ENCODE measurements around the gene GPAM.

GPAM gene

DNA sequence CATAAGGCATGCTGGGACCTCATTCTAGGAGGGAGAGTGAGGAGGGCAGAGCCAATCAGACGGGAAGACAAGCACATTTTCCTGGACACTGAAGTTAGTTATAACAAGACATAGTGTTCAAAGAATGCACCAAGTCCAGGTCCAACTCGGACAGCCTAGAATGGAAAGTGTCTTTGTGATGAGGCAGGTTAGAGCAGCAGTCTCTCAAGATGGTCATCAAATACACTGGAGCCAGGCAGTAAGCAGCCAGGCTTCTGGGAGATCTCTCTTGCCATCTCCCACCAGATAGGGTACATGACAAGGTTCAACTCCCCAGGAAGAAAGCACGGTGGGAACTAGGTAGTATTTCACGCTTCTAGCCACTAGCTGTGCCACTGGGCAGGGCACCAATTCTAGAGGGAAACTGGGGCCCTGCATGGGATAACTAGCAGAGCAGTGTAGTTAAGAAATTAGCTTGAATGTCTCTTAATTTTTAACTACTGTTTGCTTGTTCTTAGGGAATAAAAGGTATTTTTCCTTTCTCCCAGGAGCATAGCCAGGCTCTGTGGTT, 7.6 kb upstream of the GPAM start:
- no peak overlapping the region for H3K4me3 ChIP-seq (ENCODE audit: low read length)
- no peak for DNase-seq (ENCODE audit: low read depth)
- TF ChIP-seq, protein P1, sequence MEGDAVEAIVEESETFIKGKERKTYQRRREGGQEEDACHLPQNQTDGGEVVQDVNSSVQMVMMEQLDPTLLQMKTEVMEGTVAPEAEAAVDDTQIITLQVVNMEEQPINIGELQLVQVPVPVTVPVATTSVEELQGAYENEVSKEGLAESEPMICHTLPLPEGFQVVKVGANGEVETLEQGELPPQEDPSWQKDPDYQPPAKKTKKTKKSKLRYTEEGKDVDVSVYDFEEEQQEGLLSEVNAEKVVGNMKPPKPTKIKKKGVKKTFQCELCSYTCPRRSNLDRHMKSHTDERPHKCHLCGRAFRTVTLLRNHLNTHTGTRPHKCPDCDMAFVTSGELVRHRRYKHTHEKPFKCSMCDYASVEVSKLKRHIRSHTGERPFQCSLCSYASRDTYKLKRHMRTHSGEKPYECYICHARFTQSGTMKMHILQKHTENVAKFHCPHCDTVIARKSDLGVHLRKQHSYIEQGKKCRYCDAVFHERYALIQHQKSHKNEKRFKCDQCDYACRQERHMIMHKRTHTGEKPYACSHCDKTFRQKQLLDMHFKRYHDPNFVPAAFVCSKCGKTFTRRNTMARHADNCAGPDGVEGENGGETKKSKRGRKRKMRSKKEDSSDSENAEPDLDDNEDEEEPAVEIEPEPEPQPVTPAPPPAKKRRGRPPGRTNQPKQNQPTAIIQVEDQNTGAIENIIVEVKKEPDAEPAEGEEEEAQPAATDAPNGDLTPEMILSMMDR (conservative IDR thresholded peaks at IDR 0.05; ENCODE audit: low read length) = no peak

DNA sequence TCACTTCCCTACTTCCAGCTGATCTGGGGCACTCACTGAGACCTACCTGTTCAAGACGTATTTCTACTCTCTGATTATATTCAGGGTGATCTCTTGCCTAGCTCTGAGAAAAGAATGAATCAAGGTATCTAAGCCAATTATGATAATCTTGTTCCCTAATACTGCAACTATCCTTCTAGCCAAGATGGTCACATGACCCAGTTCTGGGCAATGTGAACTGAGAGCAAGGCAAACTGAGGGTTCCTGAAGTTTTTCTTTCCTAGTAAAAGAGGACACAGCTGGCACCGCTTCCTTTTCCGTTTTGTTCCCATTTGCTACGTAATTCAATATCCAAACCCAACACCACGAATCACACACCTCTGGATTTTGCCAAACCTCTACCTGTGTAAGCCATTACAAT, 5.9 kb upstream of the GPAM start:
- no peak overlapping the region for H3K4me3 ChIP-seq (ENCODE audit: low read length)
- TF ChIP-seq, protein P1 (conservative IDR thresholded peaks at IDR 0.05; ENCODE audit: low read length) = no peak
- DNase-seq (ENCODE audit: low read depth) = no peak

DNA sequence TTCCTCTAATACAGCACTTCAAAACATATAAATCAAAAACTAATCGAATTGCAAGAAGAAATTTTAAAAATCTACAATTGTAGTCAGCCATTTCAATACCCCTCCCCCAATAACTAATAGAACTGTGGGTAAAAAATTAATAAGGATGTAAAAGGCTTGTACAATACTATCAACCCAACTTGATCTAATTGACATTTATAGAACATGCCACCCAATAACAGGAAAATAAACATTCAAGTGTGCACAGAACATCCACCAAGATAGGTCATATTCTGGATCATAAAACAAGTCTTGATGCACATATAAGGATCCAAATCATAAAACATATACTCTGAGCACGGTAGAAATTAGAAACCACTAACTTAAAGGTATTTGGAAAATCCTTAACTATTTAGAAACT, 4.0 kb upstream of the GPAM start:
- DNase-seq (ENCODE audit: low read depth) = no peak
- no peak overlapping the region for H3K4me3 ChIP-seq (ENCODE audit: low read length)
- TF ChIP-seq, protein P1 (conservative IDR thresholded peaks at IDR 0.05; ENCODE audit: low read length) = no peak

DNA sequence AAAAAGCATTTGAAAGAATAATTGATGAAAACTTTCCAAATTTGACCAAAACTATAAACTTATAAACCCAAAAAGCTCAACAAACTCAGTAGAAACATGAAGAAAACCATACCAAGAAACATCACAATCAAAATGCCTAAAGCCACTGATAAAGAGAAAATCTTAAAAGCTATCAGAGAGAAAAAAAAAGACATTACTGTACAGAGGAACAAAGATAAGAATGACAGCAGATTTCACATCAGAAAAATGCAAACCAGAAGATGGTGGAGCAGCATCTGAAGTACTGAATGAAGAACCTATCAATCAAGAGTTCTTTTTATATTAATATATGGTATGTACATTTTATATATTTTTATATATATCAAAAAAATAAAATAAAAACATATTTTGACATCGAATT, 2.4 kb upstream of the GPAM start:
- no peak for DNase-seq (ENCODE audit: low read depth)
- TF ChIP-seq, protein P1 (conservative IDR thresholded peaks at IDR 0.05; ENCODE audit: low read length) = no peak
- H3K4me3 ChIP-seq (ENCODE audit: low read length) = no peak overlapping the region

DNA sequence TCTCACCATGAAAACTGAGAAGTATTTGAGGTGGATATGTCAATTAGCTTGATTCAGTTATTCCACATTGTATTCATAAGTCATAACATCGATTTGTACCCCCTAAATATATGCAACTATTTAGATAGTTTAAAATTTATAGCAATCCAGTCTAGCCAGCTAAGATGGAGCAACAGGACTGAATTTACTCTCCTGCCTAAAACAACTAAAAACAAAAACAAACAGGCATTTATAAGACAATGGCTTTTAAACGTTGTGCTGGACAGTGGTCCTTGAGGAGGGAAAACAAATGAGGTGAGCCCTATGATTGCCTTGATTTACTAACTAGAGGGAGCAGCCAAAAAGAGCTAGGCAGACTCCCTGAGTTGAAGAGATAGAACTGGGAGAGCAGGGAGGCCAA, 814 bp upstream of the GPAM start:
- TF ChIP-seq, protein P1 (conservative IDR thresholded peaks at IDR 0.05; ENCODE audit: low read length) = no peak
- H3K4me3 ChIP-seq (ENCODE audit: low read length) = peak overlapping the region; percentile 95
- no peak for DNase-seq (ENCODE audit: low read depth)

DNA sequence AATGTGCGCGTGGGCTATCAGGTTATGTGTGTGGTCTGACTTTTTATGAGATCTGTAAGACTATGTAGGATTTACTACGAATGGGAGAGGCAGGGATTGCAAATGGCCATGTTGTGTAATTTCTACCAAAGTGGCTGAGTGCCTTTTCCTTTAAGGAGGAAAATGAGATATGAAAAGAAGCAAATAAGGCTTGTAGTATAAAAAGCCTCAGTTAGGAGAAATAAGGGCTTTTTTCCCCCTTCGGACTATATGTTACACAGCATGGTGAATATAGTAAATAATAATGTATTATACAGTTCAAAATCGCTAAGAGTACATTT, 447 bp upstream of the GPAM start:
- TF ChIP-seq, protein P1 (conservative IDR thresholded peaks at IDR 0.05; ENCODE audit: low read length) = no peak
- DNase-seq (ENCODE audit: low read depth) = no peak
- H3K4me3 ChIP-seq (ENCODE audit: low read length) = peak overlapping the region; percentile 95

DNA sequence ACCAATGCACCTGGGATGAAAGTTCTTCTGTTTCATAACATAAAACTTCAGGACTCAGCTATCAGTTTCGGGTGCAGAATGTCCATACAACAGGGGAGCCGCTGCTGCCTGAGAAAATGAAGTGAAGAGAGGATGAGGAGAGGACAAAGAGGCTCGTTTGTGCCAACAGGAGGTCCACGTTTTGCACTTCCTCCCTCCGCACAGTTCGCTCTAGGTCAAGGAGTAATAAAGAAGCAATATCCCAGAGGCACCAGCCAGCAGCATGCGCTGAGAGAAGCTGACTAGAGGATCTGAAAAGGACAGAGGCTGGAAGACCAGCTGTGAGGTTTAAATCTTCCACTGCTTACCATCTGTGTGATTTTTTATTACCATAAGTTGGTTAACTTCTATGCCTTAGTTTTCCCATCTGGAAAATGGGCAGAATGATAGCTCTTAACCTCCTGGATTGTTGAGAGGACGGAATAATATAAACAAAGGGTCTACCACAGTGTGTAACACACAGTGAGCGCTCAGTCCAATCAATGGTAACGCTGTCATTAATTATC, 709 bp downstream of the GPAM start:
- no peak for DNase-seq (ENCODE audit: low read depth)
- H3K4me3 ChIP-seq (ENCODE audit: low read length) = peak overlapping the region; percentile 95
- TF ChIP-seq, protein P1 (conservative IDR thresholded peaks at IDR 0.05; ENCODE audit: low read length) = no peak
